Ramos (cell line): ENCODE data around the gene AP1B1.
"Not testable (repeated sequence)": the region's sequence is repeated elsewhere in the genome, so short reads cannot be mapped to it uniquely, and the experiment has no call there.

Source experiments
- in situ Hi-C: fragments of 300-500 bp; cut with MboI; formaldehyde crosslinking; loops from one replicate; pipeline ENCODE4 v1.14.3; 2022; ENCODE audit warnings: low sequenced_read_pairs; ENCODE audit not compliant: unreplicated experiment

The AP1B1 gene

GRCh38 chr22:29390270-29390669 lies 1.9 kb upstream of the AP1B1 start:
- in situ Hi-C loops = loop anchor here (25.0 kb wide), 1 partner anchor 578 kb away; the partner anchor contains the start of gene XBP1

GRCh38 chr22:29388759-29389090 lies 355 bp upstream of the AP1B1 start:
- in situ Hi-C loops = loop anchor here (25.0 kb wide), 1 partner anchor 576 kb away; the partner anchor contains the start of gene XBP1

GRCh38 chr22:29386708-29387107 lies 1.7 kb downstream of the AP1B1 start:
- in situ Hi-C loops = loop anchor here (25.0 kb wide), 1 partner anchor 574 kb away; the partner anchor contains the start of gene XBP1

- in situ Hi-C loops = loop anchor here (25.0 kb wide), 1 partner anchor 573 kb away; the partner anchor contains the start of gene XBP1
These were observed 2.6 kb downstream of the AP1B1 start for GRCh38 chr22:29385748-29386147.

GRCh38 chr22:29385151-29385704 lies 3.1 kb downstream of the AP1B1 start:
- in situ Hi-C loops = loop anchor here (25.0 kb wide), 1 partner anchor 573 kb away; the partner anchor contains the start of gene XBP1

- in situ Hi-C loops = loop anchor here (25.0 kb wide), 1 partner anchor 571 kb away; the partner anchor contains the start of gene XBP1
These were observed 4.6 kb downstream of the AP1B1 start for GRCh38 chr22:29383740-29384139.

- in situ Hi-C loops = loop anchor here (25.0 kb wide), 1 partner anchor 570 kb away; the partner anchor contains the start of gene XBP1
These were observed 5.6 kb downstream of the AP1B1 start for GRCh38 chr22:29382580-29383302.

- in situ Hi-C loops = loop anchor here (25.0 kb wide), 1 partner anchor 569 kb away; the partner anchor contains the start of gene XBP1
These were observed 7.5 kb downstream of the AP1B1 start for GRCh38 chr22:29380856-29381255.

- in situ Hi-C loops = loop anchor here (25.0 kb wide), 1 partner anchor 568 kb away; the partner anchor contains the start of gene XBP1
These were observed 8.2 kb downstream of the AP1B1 start for GRCh38 chr22:29380032-29380781.

- in situ Hi-C loops = loop anchor here (25.0 kb wide), 1 partner anchor 567 kb away; the partner anchor contains the start of gene XBP1
These were observed 9.1 kb downstream of the AP1B1 start for GRCh38 chr22:29379258-29379657.

- in situ Hi-C loops = loop anchor here (25.0 kb wide), 1 partner anchor 566 kb away; the partner anchor contains the start of gene XBP1
These were observed 10.4 kb downstream of the AP1B1 start for GRCh38 chr22:29377979-29378378.

GRCh38 chr22:29376705-29377104 lies 11.7 kb downstream of the AP1B1 start:
- in situ Hi-C loops = loop anchor here (25.0 kb wide), 1 partner anchor 564 kb away; the partner anchor contains the start of gene XBP1

- in situ Hi-C loops = loop anchor here (25.0 kb wide), 1 partner anchor 563 kb away; the partner anchor contains the start of gene XBP1
These were observed 12.8 kb downstream of the AP1B1 start for GRCh38 chr22:29375398-29376076.

- in situ Hi-C loops = loop anchor here (25.0 kb wide), 1 partner anchor 563 kb away; the partner anchor contains the start of gene XBP1
These were observed 13.6 kb downstream of the AP1B1 start for GRCh38 chr22:29374806-29375205.

GRCh38 chr22:29374401-29374800 lies 14.0 kb downstream of the AP1B1 start:
- in situ Hi-C loops = no loop called here

- in situ Hi-C loops = no loop called here
These were observed 17.8 kb downstream of the AP1B1 start for GRCh38 chr22:29370537-29370936.

GRCh38 chr22:29369460-29369859 lies 18.9 kb downstream of the AP1B1 start:
- in situ Hi-C loops = no loop called here

GRCh38 chr22:29359469-29359868 lies 28.9 kb downstream of the AP1B1 start:
- in situ Hi-C loops = no loop called here

GRCh38 chr22:29357193-29357890 lies 31.0 kb downstream of the AP1B1 start:
- in situ Hi-C loops = not testable (repeated sequence)
